Naive thymus-derived CD4-positive, alpha-beta T cell (primary cell): Measurements from ENCODE around the gene POLR3K. TPM values are rescaled to one million over a fixed set of nuclear protein-coding genes. Genes with fewer than 3 reads are reported as not detected.

Source experiments
- ATAC-seq: fragments of 150-1000 bp; cut with Tn5 transposase; 2 replicates; pipeline ENCODE4 v1.10.0; 2021; ENCODE audit warnings: mild to moderate bottlenecking, moderate library complexity
- CTCF ChIA-PET: fragments of 350-600 bp; sonication (Branson Sonifier 250); formaldehyde crosslinking; loops from one replicate; lab custom pipeline; 2021; ENCODE audit warnings: antibody characterized with exemption; lab: Charles Lee
- POLR2A ChIA-PET: fragments of 350-600 bp; sonication (Branson Sonifier 250); formaldehyde crosslinking; loops from one replicate; lab custom pipeline; 2021; ENCODE audit warnings: antibody characterized with exemption, inconsistent platforms; lab: Charles Lee
- DNase-seq, 9 donors: peaks; one replicate each; pipeline versions ENCODE4 v3.0.0 to v3.0.0-alpha.2; 2020 to 2022; ENCODE audit warnings: mixed read lengths in 1 of 9
- H3K27ac ChIP-seq: one replicate; pipeline ENCODE4 v1.7.0; 2013; ENCODE audit warnings: mild to moderate bottlenecking, low read depth, low read length, moderate library complexity
- H3K27me3 ChIP-seq, 2 donors: one replicate each; pipeline ENCODE4 v1.7.0; 2013; ENCODE audit warnings: low read length in 2 of 2, mild to moderate bottlenecking in 2 of 2, moderate library complexity in 2 of 2; ENCODE audit not compliant: control insufficient read depth in 2 of 2, insufficient read depth in 2 of 2
- H3K36me3 ChIP-seq, 3 experiments: 1 replicate in 2 of 3; 2 replicates in 1 of 3; pipeline ENCODE4 v1.7.0; 2013; ENCODE audit warnings: low read length in 3 of 3, mild to moderate bottlenecking in 3 of 3, moderate library complexity in 1 of 3; ENCODE audit not compliant: insufficient read depth in 3 of 3, control insufficient read depth in 2 of 3
- H3K4me1 ChIP-seq, 2 donors: one replicate each; pipeline ENCODE4 v1.7.0; 2013; ENCODE audit warnings: low read length in 2 of 2, mild to moderate bottlenecking in 2 of 2, moderate library complexity in 1 of 2; ENCODE audit not compliant: control insufficient read depth in 2 of 2, insufficient read depth in 2 of 2
- H3K4me3 ChIP-seq: 2 replicates; pipeline ENCODE4 v1.7.0; 2013; ENCODE audit warnings: mild to moderate bottlenecking, low read length
- H3K9me3 ChIP-seq, 3 experiments: 1 replicate in 2 of 3; 2 replicates in 1 of 3; pipeline ENCODE4 v1.7.0; 2013; ENCODE audit warnings: low read length in 3 of 3; ENCODE audit not compliant: control insufficient read depth in 2 of 3
- H3K27ac Mint-ChIP-seq, 9 donors: one replicate each; pipeline ENCODE4 v1.8.0; 2020 to 2022; ENCODE audit warnings: mixed read lengths in 9 of 9, mild to moderate bottlenecking in 8 of 9, moderate library complexity in 5 of 9, inconsistent platforms in 2 of 9
- H3K27me3 Mint-ChIP-seq, 5 donors: one replicate each; pipeline ENCODE4 v1.8.0; 2021 to 2022; ENCODE audit warnings: mixed read lengths in 5 of 5, mild to moderate bottlenecking in 1 of 5
- H3K36me3 Mint-ChIP-seq, 5 donors: one replicate each; pipeline ENCODE4 v1.8.0; 2020 to 2022; ENCODE audit warnings: mixed read lengths in 5 of 5, mild to moderate bottlenecking in 3 of 5, inconsistent platforms in 1 of 5
- H3K4me1 Mint-ChIP-seq, 7 donors: one replicate each; pipeline ENCODE4 v1.8.0; 2020 to 2022; ENCODE audit warnings: mixed read lengths in 7 of 7, mild to moderate bottlenecking in 3 of 7, inconsistent platforms in 1 of 7
- H3K4me3 Mint-ChIP-seq, 10 donors: one replicate each; pipeline ENCODE4 v1.8.0; 2020 to 2022; ENCODE audit warnings: mild to moderate bottlenecking in 10 of 10, mixed read lengths in 10 of 10, moderate library complexity in 6 of 10, inconsistent platforms in 2 of 10
- H3K9me3 Mint-ChIP-seq, 11 donors: one replicate each; pipeline ENCODE4 v1.8.0; 2020 to 2022; ENCODE audit warnings: mixed read lengths in 11 of 11, mild to moderate bottlenecking in 4 of 11, inconsistent platforms in 1 of 11, moderate library complexity in 1 of 11
- intact Hi-C, 2 donors: fragments of 100-400 bp; cut with micrococcal nuclease; formaldehyde crosslinking; loops; one replicate each; pipeline ENCODE4 v1.15.1; 2023
- polyA plus RNA-seq, 2 donors: library from polyadenylated mRNA; unstranded; fragments of 300-500 nt; fragmentation: Illumina TruSeq; gene quantifications; one replicate each; pipeline ENCODE4 v1.2.3, GENCODE V29; 2021
- total RNA-seq, 6 experiments: library from RNA in 5 of 6; stranded (reverse) in 5 of 6; gene quantifications; 1 replicate in 5 of 6; 2 replicates in 1 of 6; pipeline ENCODE4 v1.2.3 and lab custom pipeline; 2021 to 2026

The POLR3K gene
- total and polyA plus RNA-seq, 7 experiments from 2014 or later = 8.5 to 45.4 (median 19.0) TPM

DNA sequence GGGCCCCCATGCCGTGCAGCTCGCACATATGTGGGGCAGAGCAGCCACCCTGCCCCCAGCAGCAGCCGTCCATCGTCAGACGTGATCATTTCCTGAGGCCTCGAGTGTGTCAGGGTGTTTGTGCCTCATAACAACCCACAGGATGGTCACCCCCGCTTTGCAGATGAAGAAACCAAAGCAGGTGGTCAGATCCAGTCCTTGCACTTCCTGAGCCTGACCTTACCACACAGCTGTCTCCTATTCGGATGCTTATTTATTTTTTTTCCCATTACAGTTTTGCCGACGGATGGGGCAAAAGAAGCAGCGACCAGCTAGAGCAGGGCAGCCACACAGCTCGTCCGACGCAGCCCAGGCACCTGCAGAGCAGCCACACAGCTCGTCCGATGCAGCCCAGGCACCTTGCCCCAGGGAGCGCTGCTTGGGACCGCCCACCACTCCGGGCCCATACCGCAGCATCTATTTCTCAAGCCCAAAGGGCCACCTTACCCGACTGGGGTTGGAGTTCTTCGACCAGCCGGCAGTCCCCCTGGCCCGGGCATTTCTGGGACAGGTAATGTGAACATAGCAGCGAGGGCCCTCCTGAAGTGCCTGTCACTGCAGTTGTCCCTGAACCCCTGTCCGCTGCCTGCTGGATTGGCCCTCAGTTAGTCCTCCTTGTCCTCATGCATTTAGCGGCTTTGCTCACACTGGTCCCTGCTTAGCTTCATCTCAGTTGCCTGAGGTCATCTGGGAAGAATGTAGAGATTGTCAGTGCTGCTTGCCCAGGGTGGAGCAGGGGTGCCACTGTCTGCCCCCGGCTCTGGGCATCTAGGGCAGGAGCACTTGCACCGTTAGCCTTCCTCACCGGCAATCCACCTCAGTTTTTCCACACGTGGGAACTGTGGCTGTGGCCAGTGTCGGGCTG, 26.0 kb upstream of the POLR3K start:
- H3K9me3 Mint-ChIP-seq = peaks cover 0 to 1% (median 0%) of the 10 kb centered on the region in 11 donors
- intact Hi-C loops = loop anchor here in 1 of 2 donors (2.0 kb wide), 1 partner anchor 17 kb away; no protein-coding TSS in a partner anchor
- Histone ChIP-seq H3K27ac (no peak overlapping the region), H3K36me3 (peaks cover 0 to 25% (median 0%) of the 10 kb centered on the region in 3 experiments), H3K27me3 (no peaks in the 10 kb centered on the region), H3K9me3 (no peaks in the 10 kb centered on the region), H3K4me3 (no peak overlapping the region), H3K4me1 (peaks cover 16 to 21% of the 10 kb centered on the region in 2 donors)
- peak overlapping the region in 8 of 9 donors; percentile 5 to 89 (median 84) for H3K27ac Mint-ChIP-seq
- ChIA-PET POLR2A (no interaction called here), CTCF (interaction anchor here (0.6 to 0.9 kb wide), 2 partner anchors 15 to 281 kb away, joined by 3 read pairs; no protein-coding TSS in a partner anchor)
- H3K27me3 Mint-ChIP-seq = peaks cover 0 to 7% (median 6%) of the 10 kb centered on the region in 5 donors
- peaks cover 18 to 53% (median 35%) of the 10 kb centered on the region in 7 donors for H3K4me1 Mint-ChIP-seq
- ATAC-seq = no peak
- peak overlapping the region; percentile 84 to 93 (median 90) for H3K4me3 Mint-ChIP-seq
- DNase-seq = no peak
- peaks cover 0 to 7% (median 0%) of the 10 kb centered on the region in 5 donors for H3K36me3 Mint-ChIP-seq

DNA sequence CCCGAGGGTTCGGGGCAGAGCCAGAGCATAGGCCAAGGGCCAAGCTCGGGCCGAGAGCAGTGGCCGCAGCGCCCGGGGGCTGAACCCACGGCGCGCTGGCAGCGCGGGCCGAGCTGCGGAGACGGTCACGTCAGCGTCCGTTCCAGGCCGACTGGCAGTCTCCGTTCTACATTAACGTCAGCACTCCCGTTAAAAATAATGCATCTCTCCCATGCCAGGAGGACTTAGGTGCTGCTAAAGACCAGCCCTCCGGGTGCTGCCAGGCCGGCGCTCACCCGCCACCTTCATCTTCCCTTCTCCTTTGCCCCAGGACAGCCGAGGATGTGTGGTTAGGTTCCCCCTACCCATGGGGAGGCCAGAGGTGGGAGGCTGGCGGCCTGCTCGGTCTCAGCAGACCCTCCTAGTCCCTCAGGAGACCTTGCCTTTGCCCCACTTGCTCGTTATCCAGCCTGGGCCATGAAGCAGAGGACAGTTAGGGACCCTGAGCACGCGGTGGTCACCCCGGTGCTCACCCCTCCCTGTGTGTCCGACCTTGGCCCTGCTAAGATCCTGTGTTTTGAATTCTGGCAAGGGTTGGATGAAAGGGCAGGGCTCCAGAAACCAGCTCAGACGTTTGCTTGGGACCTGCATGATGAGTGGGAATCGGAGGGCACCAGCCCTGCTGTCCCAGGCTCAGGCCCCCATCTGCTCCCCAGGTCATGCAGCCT, 25.2 kb upstream of the POLR3K start:
- ATAC-seq = peak; percentile 24
- H3K4me1 Mint-ChIP-seq = peaks cover 11 to 45% (median 30%) of the 10 kb centered on the region in 7 donors
- Histone ChIP-seq H3K4me3 (peak overlapping the region; percentile 84), H3K4me1 (peaks cover 14 to 15% of the 10 kb centered on the region in 2 donors), H3K27ac (peak overlapping the region; percentile 71), H3K9me3 (no peaks in the 10 kb centered on the region), H3K27me3 (no peaks in the 10 kb centered on the region), H3K36me3 (peaks cover 0 to 19% (median 0%) of the 10 kb centered on the region in 3 experiments)
- POLR2A ChIA-PET = no interaction called here
- peak overlapping the region; percentile 84 to 93 (median 90) for H3K4me3 Mint-ChIP-seq
- intact Hi-C loops = loop anchor here (1.0 to 2.0 kb wide), 2 partner anchors 18 to 25 kb away; partner anchors contain the start of genes POLR3K (in 2 of the 2) and SNRNP25 (in 2 of the 2)
- H3K36me3 Mint-ChIP-seq = peaks cover 0 to 3% (median 0%) of the 10 kb centered on the region in 5 donors
- CTCF ChIA-PET = interaction anchor here (0.6 to 0.9 kb wide), 2 partner anchors 282 to 1329 kb away, joined by 3 read pairs; no protein-coding TSS in a partner anchor
- H3K27ac Mint-ChIP-seq = peak overlapping the region; percentile 62 to 89 (median 84)
- H3K27me3 Mint-ChIP-seq = peaks cover 4 to 15% (median 8%) of the 10 kb centered on the region in 5 donors
- no peak for DNase-seq
- peaks cover 0 to 1% (median 0%) of the 10 kb centered on the region in 11 donors for H3K9me3 Mint-ChIP-seq

- no peaks in the 10 kb centered on the region for H3K9me3 ChIP-seq
- H3K36me3 ChIP-seq = peaks cover 0 to 16% (median 0%) of the 10 kb centered on the region in 3 experiments
- H3K27me3 ChIP-seq = no peaks in the 10 kb centered on the region
- ATAC-seq (peak; percentile 89), DNase-seq (peak; percentile 67 to 94 (median 77))
- Mint-ChIP-seq H3K4me3 (peak within 1 kb of the TSS; percentile 84 to 93 (median 90)), H3K4me1 (peaks cover 11 to 42% (median 30%) of the 10 kb centered on the region in 7 donors), H3K27ac (peak within 1 kb of the TSS; percentile 62 to 89 (median 84)), H3K9me3 (peaks cover 0 to 1% (median 0%) of the 10 kb centered on the region in 11 donors), H3K27me3 (peaks cover 8 to 21% (median 11%) of the 10 kb centered on the region in 5 donors), H3K36me3 (peaks cover 0 to 4% (median 0%) of the 10 kb centered on the region in 5 donors)
- H3K4me1 ChIP-seq = peaks cover 14 to 15% of the 10 kb centered on the region in 2 donors
- intact Hi-C loops = loop anchor here (1.0 to 2.0 kb wide), 2 partner anchors 19 to 25 kb away; partner anchors contain the start of genes POLR3K (in 2 of the 2) and SNRNP25 (in 2 of the 2)
- peak within 1 kb of the TSS; percentile 84 for H3K4me3 ChIP-seq
- peak within 1 kb of the TSS; percentile 71 for H3K27ac ChIP-seq
- ChIA-PET CTCF (interaction anchor here (0.6 to 3.1 kb wide), 2 partner anchors 12 to 1329 kb away, joined by 3 to 9 read pairs; no protein-coding TSS in a partner anchor), POLR2A (interaction anchor here (0.5 to 1.6 kb wide), 3 partner anchors 17 to 314 kb away, joined by 3 to 5 read pairs (median 3); no protein-coding TSS in a partner anchor)
These were observed 24.5 kb upstream of the POLR3K start, which contains the start of gene MPG for GRCh38 chr16:77807-78443. Gene MPG, plus strand, starts transcription at chr16:78225. Its CDS starts 85 bp downstream, at chr16:78310.

- Histone ChIP-seq H3K27me3 (no peaks in the 10 kb centered on the region), H3K27ac (peak overlapping the region; percentile 71), H3K4me3 (peak overlapping the region; percentile 84), H3K36me3 (peaks cover 0 to 10% (median 0%) of the 10 kb centered on the region in 3 experiments), H3K9me3 (no peaks in the 10 kb centered on the region), H3K4me1 (peaks cover 14 to 15% of the 10 kb centered on the region in 2 donors)
- intact Hi-C loops = no loop called here
- peaks cover 0 to 5% (median 0%) of the 10 kb centered on the region in 5 donors for H3K36me3 Mint-ChIP-seq
- peak in 6 of 9 donors; percentile 15 to 63 (median 26) for DNase-seq
- H3K4me1 Mint-ChIP-seq = peaks cover 14 to 41% (median 30%) of the 10 kb centered on the region in 7 donors
- POLR2A ChIA-PET = interaction anchor here (0.5 to 1.6 kb wide), 3 partner anchors 17 to 314 kb away, joined by 3 to 5 read pairs (median 3); no protein-coding TSS in a partner anchor
- peak; percentile 42 for ATAC-seq
- peaks cover 0 to 1% (median 0%) of the 10 kb centered on the region in 11 donors for H3K9me3 Mint-ChIP-seq
- peak overlapping the region; percentile 70 to 86 (median 81) for H3K4me3 Mint-ChIP-seq
- H3K27me3 Mint-ChIP-seq = peaks cover 11 to 24% (median 14%) of the 10 kb centered on the region in 5 donors
- H3K27ac Mint-ChIP-seq = peak overlapping the region in 4 of 9 donors; percentile 31 to 73 (median 47)
- CTCF ChIA-PET = interaction anchor here (1.4 to 3.1 kb wide), 2 partner anchors 11 to 17 kb away, joined by 5 to 9 read pairs; no protein-coding TSS in a partner anchor
These were observed 23.9 kb upstream of the POLR3K start for GRCh38 chr16:77273-77806.

DNA sequence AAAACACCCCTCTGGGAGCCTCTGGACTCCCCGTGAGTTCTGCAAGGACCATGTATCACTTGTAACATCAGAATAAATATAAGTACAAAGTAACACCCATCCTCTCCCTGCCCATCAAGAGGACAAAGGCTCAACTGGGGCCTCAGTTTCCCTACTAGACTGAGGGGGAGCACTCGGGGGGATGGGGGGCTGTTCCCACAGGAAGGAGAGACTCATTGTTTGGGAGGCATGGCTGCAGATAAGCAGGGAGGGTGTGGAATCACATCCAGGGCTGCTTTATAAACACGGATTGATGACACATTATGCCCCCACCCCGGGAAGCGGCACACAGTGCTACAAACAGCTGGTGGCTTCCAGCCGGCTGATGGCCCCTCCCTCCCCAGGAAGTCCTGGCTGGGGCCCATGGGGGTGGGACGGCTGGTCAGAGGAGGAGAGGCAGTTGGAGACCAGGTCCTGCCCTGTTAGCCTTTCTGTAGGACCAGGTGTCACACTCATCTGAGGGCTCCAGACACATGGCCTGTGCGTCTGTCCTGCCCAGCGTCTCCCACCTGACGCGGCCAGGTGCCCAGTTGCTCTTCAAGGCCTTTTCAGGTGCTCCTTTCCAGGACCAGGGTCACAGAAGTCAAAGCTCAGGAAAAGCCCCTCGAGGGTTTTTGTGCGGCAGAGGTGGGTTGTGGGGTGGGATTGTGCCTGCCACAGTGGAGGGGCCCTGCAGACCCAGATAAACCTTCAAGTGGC, 23.3 kb upstream of the POLR3K start:
- CTCF ChIA-PET = interaction anchor here (1.4 to 3.1 kb wide), 2 partner anchors 10 to 18 kb away, joined by 5 to 9 read pairs; no protein-coding TSS in a partner anchor
- Histone ChIP-seq H3K4me3 (peak overlapping the region; percentile 84), H3K4me1 (peaks cover 14 to 15% of the 10 kb centered on the region in 2 donors), H3K27me3 (no peaks in the 10 kb centered on the region), H3K9me3 (no peaks in the 10 kb centered on the region), H3K36me3 (peaks cover 0 to 10% (median 0%) of the 10 kb centered on the region in 3 experiments), H3K27ac (peak overlapping the region; percentile 71)
- ATAC-seq (no peak), DNase-seq (no peak)
- Mint-ChIP-seq H3K27ac (peak overlapping the region in 5 of 9 donors; percentile 15 to 76 (median 56)), H3K9me3 (peaks cover 0 to 1% (median 0%) of the 10 kb centered on the region in 11 donors), H3K4me1 (peaks cover 14 to 41% (median 30%) of the 10 kb centered on the region in 7 donors), H3K27me3 (peaks cover 11 to 25% (median 14%) of the 10 kb centered on the region in 5 donors), H3K36me3 (peaks cover 0 to 5% (median 0%) of the 10 kb centered on the region in 5 donors), H3K4me3 (peak overlapping the region; percentile 70 to 86 (median 81))
- POLR2A ChIA-PET = interaction anchor here (1.2 to 1.6 kb wide), 2 partner anchors 18 to 21 kb away, joined by 3 to 5 read pairs; no protein-coding TSS in a partner anchor
- intact Hi-C loops = no loop called here
